ENCODE measurements around the gene TGFB1I1.
"Not testable (repeated sequence)": the region's sequence is repeated elsewhere in the genome, so short reads cannot be mapped to it uniquely, and the experiment has no call there.

TGFB1I1 gene

DNA sequence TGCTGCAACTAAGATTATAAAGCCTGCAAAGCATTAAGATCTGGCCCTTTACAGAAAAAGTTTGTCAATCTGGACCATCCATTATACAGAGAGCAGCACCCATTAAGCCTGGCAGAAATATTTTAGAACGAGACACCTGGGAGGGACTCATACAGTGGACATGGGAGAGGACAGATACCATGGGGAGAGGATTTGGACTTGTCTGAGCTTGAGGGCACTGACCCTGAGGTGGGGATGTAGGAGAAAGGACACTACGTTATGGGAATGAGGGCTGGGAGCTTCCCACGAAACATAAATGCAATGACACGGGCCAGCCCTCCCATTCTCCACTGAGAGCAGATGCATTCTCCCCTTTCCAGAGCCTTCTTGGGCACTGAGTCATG, 30.0 kb downstream of the TGFB1I1 start:
- Histone ChIP-seq H3K4me1 (ENCODE audit: low read depth, poor library complexity, severe bottlenecking) (peaks cover 3% of the 10 kb centered on the region), H3K27me3 (ENCODE audit: insufficient read depth, low read depth) (no peaks in the 10 kb centered on the region), H4K20me1 (ENCODE audit: insufficient read depth) (no peaks in the 10 kb centered on the region), H2AFZ (ENCODE audit: low read depth) (no peak overlapping the region), H3K27ac (no peak overlapping the region), H3K4me3 (IDR thresholded peaks at IDR 0.05; ENCODE audit: insufficient read depth, low read depth, low read length) (no peak overlapping the region), H3K36me3 (ENCODE audit: insufficient read depth) (0 out of 2 replicates have a peak, but pooled peaks cover 2% of the 10 kb centered on the region), H3K79me2 (ENCODE audit: insufficient read depth, low read depth) (peaks cover 8% of the 10 kb centered on the region; the same call in 1 of the 2 replicates), H3K4me2 (no peak overlapping the region), H3K9ac (no peak overlapping the region)
- no peak for TF ChIP-seq CTCF (conservative IDR thresholded peaks at IDR 0.05; ENCODE audit: low read depth, low read length)

GRCh38 chr16:31502981-31503380, 31.0 kb downstream of the TGFB1I1 start:
- Histone ChIP-seq H3K79me2 (ENCODE audit: insufficient read depth, low read depth) (peaks cover 18% of the 10 kb centered on the region), H3K27ac (no peak overlapping the region), H3K4me2 (no peak overlapping the region), H3K36me3 (ENCODE audit: insufficient read depth) (0 out of 2 replicates have a peak, but pooled peaks cover 2% of the 10 kb centered on the region), H4K20me1 (ENCODE audit: insufficient read depth) (no peaks in the 10 kb centered on the region), H2AFZ (ENCODE audit: low read depth) (no peak overlapping the region), H3K9ac (no peak overlapping the region), H3K27me3 (ENCODE audit: insufficient read depth, low read depth) (no peaks in the 10 kb centered on the region), H3K4me1 (ENCODE audit: low read depth, poor library complexity, severe bottlenecking) (peaks cover 10% of the 10 kb centered on the region), H3K4me3 (IDR thresholded peaks at IDR 0.05; ENCODE audit: insufficient read depth, low read depth, low read length) (no peak overlapping the region)
- no peak for TF ChIP-seq CTCF (conservative IDR thresholded peaks at IDR 0.05; ENCODE audit: low read depth, low read length)

DNA sequence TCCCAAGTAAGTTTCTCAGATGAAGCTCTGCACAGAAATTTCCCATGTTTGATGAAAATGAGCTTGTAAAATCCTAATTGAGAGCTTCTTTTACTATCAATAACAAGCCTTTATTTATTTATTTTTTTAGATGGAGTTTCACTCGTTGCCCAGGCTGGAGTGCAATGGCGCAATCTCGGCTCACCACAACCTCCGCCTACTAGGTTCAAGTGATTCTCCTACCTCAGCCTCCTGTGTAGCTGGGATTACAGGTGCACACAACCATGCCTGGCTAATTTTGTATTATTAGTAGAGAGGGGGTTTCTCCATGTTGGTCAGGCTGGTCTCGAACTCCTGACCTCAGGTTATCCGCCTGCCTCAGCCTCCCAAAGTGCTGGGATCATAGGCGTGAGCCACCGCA, 31.6 kb downstream of the TGFB1I1 start:
- H3K4me1 ChIP-seq (ENCODE audit: low read depth, poor library complexity, severe bottlenecking); H2AFZ ChIP-seq (ENCODE audit: low read depth); H3K9ac ChIP-seq; H3K4me3 ChIP-seq (IDR thresholded peaks at IDR 0.05; ENCODE audit: insufficient read depth, low read depth, low read length); H3K27ac ChIP-seq; H3K27me3 ChIP-seq (ENCODE audit: insufficient read depth, low read depth); H3K4me2 ChIP-seq; H3K36me3 ChIP-seq (ENCODE audit: insufficient read depth); H4K20me1 ChIP-seq (ENCODE audit: insufficient read depth): not testable (repeated sequence)
- H3K79me2 ChIP-seq (ENCODE audit: insufficient read depth, low read depth) = peaks cover 19% of the 10 kb centered on the region

- Histone ChIP-seq H3K4me3 (IDR thresholded peaks at IDR 0.05; ENCODE audit: insufficient read depth, low read depth, low read length) (no peak overlapping the region), H2AFZ (ENCODE audit: low read depth) (no peak overlapping the region), H3K27me3 (ENCODE audit: insufficient read depth, low read depth) (no peaks in the 10 kb centered on the region), H4K20me1 (ENCODE audit: insufficient read depth) (no peaks in the 10 kb centered on the region), H3K27ac (no peak overlapping the region), H3K36me3 (ENCODE audit: insufficient read depth) (0 out of 2 replicates have a peak, but pooled peaks cover 2% of the 10 kb centered on the region), H3K79me2 (ENCODE audit: insufficient read depth, low read depth) (peaks cover 23% of the 10 kb centered on the region), H3K4me1 (ENCODE audit: low read depth, poor library complexity, severe bottlenecking) (peaks cover 14% of the 10 kb centered on the region), H3K9ac (no peak overlapping the region), H3K4me2 (no peak overlapping the region)
- TF ChIP-seq CTCF (conservative IDR thresholded peaks at IDR 0.05; ENCODE audit: low read depth, low read length) = no peak
Measured at GRCh38 chr16:31504159-31504558, 32.2 kb downstream of the TGFB1I1 start.

- 0 out of 2 replicates have a peak, but pooled peaks cover 2% of the 10 kb centered on the region for H3K36me3 ChIP-seq (ENCODE audit: insufficient read depth)
- H2AFZ ChIP-seq (ENCODE audit: low read depth) = no peak overlapping the region
- H3K27me3 ChIP-seq (ENCODE audit: insufficient read depth, low read depth) = no peaks in the 10 kb centered on the region
- H3K4me3 ChIP-seq (IDR thresholded peaks at IDR 0.05; ENCODE audit: insufficient read depth, low read depth, low read length) = no peak overlapping the region
- H3K79me2 ChIP-seq (ENCODE audit: insufficient read depth, low read depth) = peaks cover 26% of the 10 kb centered on the region
- no peaks in the 10 kb centered on the region for H4K20me1 ChIP-seq (ENCODE audit: insufficient read depth)
- peaks cover 21% of the 10 kb centered on the region for H3K4me1 ChIP-seq (ENCODE audit: low read depth, poor library complexity, severe bottlenecking)
- TF ChIP-seq CTCF (conservative IDR thresholded peaks at IDR 0.05; ENCODE audit: low read depth, low read length) = no peak
- H3K27ac ChIP-seq = no peak overlapping the region
- H3K4me2 ChIP-seq = no peak overlapping the region
- no peak overlapping the region for H3K9ac ChIP-seq
Measured at GRCh38 chr16:31505483-31505882, 33.5 kb downstream of the TGFB1I1 start.
